Stimulated activated CD8-positive, alpha-beta memory T cell treated with anti-CD3 and anti-CD28 coated beads, Interleukin-15, amount 100 ng/mL, for 4 hours (primary cell): ENCODE measurements around the gene VPS8.

ENCODE experiments used
- DNase-seq, 2 donors: peaks; one replicate each; pipeline ENCODE4 v3.0.0-alpha.2; 2020; ENCODE audit warnings: low read depth in 2 of 2

VPS8 gene

DNA sequence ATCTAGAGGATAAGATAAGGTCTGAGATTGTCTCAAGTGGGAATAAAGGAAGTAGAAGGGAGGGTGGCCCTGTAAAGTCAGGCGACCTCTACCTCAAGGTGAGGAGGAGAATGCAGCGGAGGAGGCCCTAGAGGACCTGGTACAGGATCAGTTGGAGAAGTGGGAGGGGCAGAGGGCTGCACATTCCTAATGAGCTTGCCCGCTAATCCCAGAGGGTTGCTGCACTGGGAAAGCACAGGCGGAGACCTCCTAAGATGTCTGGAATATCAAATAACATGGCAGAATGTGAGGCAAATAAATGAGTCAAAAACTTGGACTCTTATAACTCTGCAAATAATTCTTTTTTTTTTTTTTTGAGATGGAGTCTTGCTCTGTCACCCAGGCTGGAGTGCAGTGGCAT lies 30.2 kb upstream of the VPS8 start:
- no peak for DNase-seq

- DNase-seq, result no peak
Observed at GRCh38 chr3:184783319-184783718, 28.6 kb upstream of the VPS8 start.

DNA sequence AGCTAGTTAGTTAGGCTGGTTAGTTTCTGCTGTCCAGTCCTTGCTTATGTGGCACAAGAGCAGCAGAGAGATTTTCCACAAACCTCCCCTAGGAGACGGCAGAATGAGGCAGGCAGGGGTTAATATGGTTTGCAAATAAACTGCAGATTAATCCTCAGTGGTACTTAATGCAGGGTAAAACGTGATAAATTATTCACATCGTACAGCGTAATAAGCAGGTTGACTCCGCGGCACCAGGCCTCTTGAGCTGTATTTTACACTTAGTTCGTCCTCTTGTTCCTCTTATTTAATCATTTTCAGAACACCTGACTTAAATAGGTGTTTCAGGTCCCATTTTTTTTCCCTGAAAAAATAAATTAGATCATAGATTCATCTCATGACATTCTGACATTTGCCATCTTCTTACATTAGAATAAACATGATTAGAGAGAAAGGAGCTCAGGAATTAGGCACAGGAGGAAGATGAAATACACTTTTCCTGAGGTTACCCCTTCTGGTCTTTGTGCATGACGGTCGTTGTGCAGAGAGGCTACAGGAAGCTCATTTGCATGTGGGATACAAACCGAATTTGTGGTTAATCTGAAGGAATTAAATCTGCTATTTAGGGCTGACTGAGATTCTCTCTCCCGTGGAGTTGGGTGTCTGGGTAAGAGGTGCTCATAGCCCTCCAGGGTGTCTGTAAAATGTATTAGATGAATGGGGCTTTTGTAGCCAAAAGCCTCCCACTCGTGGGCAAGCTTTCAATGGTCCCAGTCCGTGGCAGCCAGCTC lies 27.1 kb upstream of the VPS8 start:
- no peak for DNase-seq

DNA sequence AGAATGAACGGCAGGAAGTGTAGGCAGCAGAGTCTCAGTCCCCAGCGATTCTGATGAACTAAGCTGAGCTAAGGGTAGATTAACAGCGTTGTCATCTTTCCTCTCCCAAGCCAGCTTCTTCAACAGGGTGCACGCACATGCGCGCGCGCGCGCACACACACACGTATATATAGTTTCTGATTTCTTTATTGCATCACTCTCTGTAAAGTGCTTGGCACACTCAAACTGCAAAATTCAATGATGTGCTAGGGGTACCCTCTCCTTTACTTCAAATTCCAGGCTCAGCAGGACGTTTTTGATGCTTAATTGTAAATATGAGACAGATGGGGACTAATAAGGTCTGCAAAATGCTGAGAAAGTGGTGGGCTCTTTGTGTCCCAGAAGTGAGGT lies 26.1 kb upstream of the VPS8 start:
- DNase-seq, result no peak

DNA sequence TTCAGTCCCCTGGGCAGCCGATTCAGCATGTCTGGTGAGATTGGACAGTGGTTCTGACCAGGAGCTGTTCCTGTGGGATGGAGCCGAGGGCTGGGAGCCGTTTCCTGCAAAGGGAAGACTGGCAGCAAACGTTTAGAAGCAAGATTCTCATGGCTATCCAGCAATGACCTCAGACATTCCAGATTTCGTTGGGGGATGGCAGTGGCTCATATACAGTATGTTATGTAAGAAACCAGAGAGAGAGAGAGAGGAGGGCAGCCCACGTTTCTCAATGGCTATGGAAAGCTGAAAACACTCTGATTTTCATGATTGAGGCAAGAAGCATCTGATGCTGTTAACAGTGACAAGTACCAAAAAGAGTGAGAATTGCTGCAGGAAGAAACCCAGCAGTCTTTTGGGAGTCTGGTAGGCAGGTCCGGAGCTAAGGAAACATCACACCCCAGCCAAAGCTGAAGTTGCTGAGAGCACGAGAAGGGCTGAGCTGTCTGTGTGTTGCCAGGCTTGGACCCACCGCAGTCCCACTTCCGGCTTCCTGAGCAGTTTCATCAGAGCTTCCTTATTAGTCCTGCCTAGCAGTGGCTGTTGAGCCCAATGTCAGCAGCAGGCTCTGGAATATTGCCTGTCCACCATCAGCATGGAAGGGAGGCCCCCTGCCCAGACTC lies 25.6 kb upstream of the VPS8 start:
- DNase-seq, result no peak

- DNase-seq, result no peak
Observed at GRCh38 chr3:184788751-184789150, 23.2 kb upstream of the VPS8 start.

GRCh38 chr3:184789314-184789998 lies 22.5 kb upstream of the VPS8 start:
- DNase-seq, result no peak

DNA sequence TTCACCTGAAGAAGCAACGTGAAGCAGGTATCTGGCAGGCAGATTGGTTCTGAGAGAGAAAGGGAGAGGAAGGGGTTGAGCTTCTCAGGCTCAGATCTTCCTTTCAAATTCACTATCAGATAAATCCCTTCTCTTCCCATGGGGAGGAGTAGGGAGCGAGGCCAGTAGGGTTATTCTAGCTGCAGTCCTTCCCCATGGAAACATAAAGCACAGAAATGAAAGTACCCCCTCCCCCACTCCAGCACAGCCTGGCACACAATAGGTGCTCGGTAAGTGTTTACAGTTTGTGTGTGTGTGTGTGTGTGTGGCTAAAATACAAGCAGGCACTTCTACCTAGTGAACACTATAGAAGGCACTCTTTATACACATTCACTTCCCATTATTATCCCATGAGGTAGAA lies 20.8 kb upstream of the VPS8 start:
- no peak for DNase-seq

GRCh38 chr3:184795522-184796190 lies 16.3 kb upstream of the VPS8 start:
- DNase-seq, result no peak

DNA sequence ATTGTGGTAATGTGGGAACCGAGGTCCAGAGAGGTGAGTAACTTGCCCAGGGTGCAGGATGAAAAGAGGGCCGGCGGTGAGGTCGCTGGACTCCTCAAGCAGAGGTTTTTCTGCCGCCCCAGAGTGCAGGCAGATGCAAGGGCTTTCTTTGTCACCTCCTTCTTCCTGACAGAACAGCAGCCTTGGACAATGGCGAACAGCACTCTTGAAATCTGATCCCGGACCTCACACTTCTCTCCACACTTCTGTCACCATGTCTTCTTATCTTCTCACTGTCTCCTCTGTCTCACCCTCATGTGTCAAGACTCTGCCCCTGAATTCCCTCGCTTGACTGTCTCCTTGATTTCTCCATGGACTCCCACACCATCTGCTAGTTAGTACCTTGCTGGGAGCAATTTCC lies 15.4 kb upstream of the VPS8 start:
- DNase-seq, result no peak

DNA sequence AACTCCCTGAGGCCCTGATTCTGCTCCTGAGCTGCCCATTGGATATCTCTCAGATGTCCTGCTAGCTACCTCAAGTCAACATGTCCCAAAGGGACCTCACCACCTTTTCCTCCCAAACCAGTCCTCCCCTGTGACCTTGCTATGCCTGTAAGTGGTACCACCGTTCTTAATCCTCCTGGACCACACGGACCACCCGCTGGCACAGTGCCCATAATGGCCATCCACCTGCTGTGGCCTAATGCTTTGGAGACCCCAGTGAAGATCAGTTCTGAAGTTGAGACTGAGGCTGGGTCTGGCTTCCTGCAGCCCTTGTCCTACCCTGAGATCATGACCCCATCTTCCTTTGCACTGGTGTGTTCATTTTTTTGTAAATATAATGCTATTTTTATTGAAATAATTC lies 15.0 kb upstream of the VPS8 start:
- DNase-seq, result no peak

DNA sequence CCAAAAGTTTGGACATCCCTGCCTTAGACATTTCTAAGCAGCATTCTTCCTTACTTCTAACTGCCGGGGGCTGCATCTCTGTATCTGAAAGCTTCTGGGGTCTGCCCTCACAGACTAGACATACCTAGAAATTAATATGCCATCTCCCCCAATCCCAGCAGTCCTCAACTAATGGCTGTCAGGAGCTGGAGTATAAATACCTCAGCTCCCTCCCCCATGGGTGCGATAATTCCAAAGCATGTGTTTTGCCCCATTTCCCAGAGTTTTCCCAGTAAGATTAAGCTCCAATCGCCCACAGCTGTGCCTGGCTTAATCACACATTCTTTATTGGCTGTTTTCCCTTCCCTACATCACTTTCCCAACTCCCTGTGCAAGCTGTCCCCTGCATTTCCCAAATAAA lies 13.8 kb upstream of the VPS8 start:
- DNase-seq, result no peak

DNA sequence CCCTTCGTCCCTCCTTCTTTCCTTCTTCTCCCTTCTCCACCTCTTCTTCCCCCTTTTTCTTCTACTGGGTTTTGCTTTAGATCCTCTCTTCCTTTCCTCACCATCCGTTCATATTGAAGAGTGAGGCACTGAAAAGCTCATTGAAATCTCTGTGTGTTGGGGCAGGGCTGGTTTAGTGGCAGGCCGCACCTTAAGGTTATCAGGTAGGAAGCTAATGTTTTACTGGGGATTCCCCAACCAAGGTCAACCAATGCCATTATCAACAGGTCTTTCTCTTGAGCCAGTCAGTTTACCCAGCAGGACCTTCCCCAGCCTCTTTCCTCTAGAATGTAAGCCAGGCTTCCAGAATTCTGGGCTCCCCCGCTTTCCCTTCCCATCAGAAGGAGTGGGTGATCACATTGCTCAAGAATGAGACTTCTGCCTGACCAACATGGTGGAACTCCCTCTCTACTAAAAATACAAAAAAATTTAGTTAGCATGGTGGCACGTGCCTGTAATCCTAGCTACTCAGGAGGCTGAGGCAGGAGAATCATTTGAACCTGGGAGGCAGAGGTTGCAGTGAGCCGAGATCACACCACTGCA lies 11.5 kb upstream of the VPS8 start:
- DNase-seq, result no peak

DNA sequence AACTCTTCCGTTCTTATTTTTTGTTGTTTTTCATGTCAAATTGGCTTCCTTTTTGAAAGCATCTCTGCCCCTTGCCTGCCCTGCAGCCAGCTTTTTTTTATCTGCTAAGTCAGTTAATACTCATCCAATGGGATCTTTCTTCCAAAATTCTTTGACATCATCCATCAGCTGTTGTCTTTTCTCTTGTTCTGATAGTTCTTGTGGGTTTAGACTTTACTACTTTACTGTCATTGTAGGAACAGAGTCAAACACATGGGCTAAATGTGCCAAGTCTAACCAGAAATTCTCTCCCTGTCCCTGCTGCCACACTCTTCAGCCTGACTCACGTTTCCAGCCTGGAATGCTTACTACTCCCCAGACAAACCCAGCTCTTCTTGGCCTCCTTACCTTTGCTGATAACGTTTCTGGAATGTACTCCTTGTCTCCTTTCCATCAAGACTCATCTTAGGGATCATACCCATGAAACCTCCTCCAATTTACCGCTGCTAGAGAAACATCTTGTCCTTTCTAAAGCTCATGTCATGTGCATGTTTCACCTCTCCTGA lies 10.7 kb upstream of the VPS8 start:
- DNase-seq, result no peak

DNA sequence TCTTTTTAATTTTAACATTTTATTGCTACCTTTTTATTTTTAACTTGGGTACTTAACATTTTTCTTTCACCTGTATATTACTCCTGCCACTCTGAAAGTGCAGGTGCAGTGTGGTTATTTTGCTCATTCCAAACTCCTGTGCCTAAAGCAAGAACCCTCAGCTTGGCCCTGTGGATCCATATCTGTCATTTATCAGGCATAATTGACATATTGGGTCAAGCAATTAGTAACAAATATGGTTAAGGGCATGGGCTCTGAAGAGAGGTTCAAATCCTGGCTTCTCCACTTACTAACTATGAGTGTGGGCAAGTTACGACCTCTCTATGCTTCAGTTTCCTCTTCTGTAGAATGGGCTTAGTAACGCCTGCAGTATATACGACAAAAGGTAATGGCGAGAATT lies 9.8 kb upstream of the VPS8 start:
- DNase-seq, result no peak

GRCh38 chr3:184804801-184805200 lies 7.2 kb upstream of the VPS8 start:
- DNase-seq, result no peak

GRCh38 chr3:184805351-184806038 lies 6.5 kb upstream of the VPS8 start:
- DNase-seq, result no peak

DNA sequence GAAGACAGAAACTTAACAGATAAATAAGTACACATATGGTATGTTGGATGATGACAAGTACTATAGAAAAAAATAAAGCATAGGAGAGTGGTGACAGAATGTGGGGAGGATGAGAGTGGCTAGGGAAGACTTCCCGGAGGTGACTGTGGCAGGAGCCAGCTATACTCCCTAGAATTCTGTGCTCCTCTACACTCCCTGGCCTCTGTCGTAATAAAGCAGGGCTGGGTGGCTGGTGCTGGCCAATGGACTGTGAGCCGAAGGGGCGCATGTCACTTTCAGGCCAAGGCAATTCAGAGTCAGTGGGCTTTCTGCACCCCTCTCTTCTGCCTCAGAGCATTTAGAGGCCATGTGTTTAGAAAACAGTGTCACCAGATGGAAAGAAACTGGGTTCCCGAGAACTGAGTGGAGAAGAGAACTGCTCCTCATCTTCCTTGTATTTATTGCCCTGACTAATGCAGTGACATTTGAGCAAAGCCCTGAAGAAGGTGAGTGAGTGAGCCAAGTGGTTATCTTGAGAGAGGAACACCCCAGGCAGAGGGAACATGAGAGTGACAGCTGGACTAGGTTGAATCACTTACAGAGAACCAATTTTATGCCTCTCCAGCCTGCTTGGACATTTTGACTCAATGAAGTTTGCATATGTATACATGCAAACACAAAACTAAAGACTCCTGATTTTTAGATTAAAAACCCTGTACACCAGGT lies 5.2 kb upstream of the VPS8 start:
- DNase-seq, result no peak

DNA sequence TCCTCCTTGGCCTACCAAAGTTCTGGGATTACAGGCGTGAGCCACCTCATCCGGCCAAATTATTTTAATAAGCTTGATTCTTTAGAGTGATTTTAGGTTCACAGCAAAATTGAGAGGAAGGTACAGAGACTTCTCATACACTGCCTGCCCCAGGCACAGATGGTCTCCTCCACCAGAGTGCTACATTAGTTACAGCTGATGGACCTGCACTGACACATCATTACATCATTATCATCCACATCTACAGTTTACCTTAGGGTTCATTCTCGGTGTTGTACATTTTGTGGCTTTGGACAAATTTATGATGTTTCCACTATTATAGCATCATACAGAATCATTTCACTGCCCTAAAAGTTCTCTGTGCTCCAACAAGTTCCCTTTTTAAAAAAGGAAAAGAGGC lies 4.4 kb upstream of the VPS8 start:
- no peak for DNase-seq

DNA sequence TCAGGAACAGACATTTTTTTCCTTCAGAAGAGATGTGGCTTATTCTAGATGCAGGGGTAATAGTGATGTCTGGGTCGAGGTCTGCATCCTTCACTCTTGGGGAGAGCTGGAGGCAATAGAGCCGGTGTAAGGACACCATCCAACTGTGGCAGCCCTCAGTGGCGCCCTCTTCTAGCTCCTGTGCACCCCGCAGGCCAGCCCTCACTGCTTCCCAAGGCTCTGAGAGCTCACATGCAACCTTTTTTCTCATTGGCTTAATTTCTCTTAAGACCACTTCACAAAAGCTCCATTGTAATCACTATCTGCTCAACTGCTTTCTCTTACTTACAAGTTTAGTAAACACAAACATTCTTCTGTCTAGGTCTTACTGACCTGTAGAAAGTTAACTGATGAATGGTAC lies 3.9 kb upstream of the VPS8 start:
- no peak for DNase-seq

- no peak for DNase-seq
Observed at GRCh38 chr3:184810146-184810545, 1.8 kb upstream of the VPS8 start.
